Measurements from ENCODE around the gene MUC20. TPM values are rescaled to one million over a fixed set of nuclear protein-coding genes. Genes with fewer than 3 reads are reported as not detected.

The MUC20 gene
- total and polyA plus RNA-seq, 3 donors from 2014 or later, result 10.3 to 16.2 (median 13.8) TPM

DNA sequence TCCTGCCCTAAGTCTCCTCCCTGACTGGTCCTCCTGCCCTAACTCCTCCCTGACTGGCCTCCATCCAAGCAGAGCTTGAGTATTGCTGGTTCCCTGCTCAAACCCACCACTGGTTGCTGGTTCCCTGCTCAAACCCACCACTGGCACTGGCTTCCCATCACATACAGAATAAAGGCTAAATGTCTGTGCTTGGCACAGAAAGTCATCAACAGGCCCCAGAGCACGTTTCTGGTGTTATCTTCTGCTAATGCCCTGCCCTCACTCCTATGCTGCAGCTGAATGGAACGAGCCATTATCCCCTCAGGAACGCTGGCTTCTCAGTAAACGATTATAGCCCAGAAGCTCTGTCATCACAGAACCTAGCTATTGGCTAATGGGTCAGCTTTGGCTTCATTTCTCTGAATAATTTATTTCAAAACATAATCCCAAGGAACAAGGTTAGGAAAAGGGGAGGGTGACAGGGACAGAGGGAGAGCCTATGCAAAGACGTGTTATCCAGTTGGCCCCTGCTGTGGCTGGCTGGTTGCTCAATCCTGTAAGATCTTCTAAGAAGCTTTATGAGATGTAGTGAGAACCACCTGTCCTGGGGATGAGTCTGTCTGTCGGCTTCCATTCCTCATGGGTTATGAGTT is 6.3 kb upstream of the MUC20 start:
- no peaks in the 10 kb centered on the region for H3K4me1 ChIP-seq
- no peak for DNase-seq
- no peaks in the 10 kb centered on the region for H3K27me3 ChIP-seq
- TF ChIP-seq POLR2A (IDR thresholded peaks at IDR 0.05), result no peak
- TF ChIP-seq, protein P1, sequence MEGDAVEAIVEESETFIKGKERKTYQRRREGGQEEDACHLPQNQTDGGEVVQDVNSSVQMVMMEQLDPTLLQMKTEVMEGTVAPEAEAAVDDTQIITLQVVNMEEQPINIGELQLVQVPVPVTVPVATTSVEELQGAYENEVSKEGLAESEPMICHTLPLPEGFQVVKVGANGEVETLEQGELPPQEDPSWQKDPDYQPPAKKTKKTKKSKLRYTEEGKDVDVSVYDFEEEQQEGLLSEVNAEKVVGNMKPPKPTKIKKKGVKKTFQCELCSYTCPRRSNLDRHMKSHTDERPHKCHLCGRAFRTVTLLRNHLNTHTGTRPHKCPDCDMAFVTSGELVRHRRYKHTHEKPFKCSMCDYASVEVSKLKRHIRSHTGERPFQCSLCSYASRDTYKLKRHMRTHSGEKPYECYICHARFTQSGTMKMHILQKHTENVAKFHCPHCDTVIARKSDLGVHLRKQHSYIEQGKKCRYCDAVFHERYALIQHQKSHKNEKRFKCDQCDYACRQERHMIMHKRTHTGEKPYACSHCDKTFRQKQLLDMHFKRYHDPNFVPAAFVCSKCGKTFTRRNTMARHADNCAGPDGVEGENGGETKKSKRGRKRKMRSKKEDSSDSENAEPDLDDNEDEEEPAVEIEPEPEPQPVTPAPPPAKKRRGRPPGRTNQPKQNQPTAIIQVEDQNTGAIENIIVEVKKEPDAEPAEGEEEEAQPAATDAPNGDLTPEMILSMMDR (IDR thresholded peaks at IDR 0.05), result no peak
- no peaks in the 10 kb centered on the region for H3K9me3 ChIP-seq
- no peaks in the 10 kb centered on the region for H3K36me3 ChIP-seq (ENCODE audit: low read depth, missing control alignments)
- intact Hi-C loops (cut with DNase I; ENCODE audit: low total_unique reads), result no loop called here
- H3K27ac ChIP-seq, result no peak overlapping the region
- H3K4me3 ChIP-seq, result no peak overlapping the region
- WGBS, 2 donors, result 81 to 86% methylated on average over 6 of the region's 6 CpGs

DNA sequence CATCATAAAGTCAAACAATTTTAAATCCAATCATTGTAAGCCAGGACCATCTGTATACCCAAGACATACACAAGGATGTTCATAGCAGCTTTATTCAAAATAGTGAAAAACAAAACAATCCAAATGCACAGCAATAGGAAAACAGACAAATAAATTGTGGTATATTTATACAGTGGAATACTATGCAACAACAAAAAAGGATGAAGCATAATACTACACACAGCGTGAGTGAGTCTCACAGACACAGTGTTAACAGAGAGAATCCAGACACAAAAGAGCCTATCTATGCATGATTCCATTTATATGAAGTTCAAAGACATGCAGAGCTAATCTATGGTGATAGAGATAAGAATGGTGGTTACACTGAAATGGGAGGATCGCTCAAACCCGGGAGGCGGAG is 5.6 kb upstream of the MUC20 start:
- no peaks in the 10 kb centered on the region for H3K9me3 ChIP-seq
- H3K27ac ChIP-seq, result no peak overlapping the region
- H3K36me3 ChIP-seq (ENCODE audit: low read depth, missing control alignments), result no peaks in the 10 kb centered on the region
- DNase-seq, result no peak
- no peaks in the 10 kb centered on the region for H3K4me1 ChIP-seq
- TF ChIP-seq, protein P1 (IDR thresholded peaks at IDR 0.05), result no peak
- TF ChIP-seq POLR2A (IDR thresholded peaks at IDR 0.05), result no peak
- no peaks in the 10 kb centered on the region for H3K27me3 ChIP-seq
- 63 to 69% methylated on average over 4 of the region's 4 CpGs for WGBS, 2 donors
- H3K4me3 ChIP-seq, result no peak overlapping the region
- intact Hi-C loops (cut with DNase I; ENCODE audit: low total_unique reads), result no loop called here

DNA sequence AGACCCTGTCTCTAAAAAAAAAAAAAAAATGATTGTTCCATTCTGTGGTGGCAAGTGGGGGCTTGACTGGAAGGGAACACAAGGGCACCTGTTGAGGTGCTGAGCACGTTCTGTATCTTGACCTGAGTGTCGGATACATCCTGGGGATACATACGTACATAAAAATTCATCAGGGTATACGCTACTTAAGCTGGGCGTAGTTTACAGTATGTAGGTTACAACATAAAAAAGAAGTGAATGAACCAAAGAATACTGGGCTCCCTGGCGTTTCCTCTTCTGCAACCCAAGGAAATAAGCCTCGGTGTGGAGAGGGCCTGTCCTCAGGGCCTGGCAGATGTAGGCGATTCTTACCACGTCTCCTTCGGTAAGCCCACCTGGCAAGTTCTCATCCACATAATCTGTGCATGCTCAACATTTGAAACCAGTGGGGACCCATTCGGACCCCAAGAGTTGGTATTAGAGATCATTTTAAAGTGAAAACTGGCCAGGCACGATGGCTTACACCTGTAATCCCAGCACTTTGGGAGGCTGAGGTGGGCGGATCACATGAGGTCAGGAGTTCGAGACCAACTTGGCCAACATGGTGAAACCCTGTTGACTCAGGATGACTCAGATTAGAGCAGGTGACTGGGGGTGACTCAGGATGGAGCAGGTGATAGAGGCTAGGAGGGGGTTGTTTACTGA is 5.1 kb upstream of the MUC20 start:
- H3K27me3 ChIP-seq, result no peaks in the 10 kb centered on the region
- WGBS, 2 donors, result 83 to 85% methylated on average over 14 of the region's 14 CpGs
- intact Hi-C loops (cut with DNase I; ENCODE audit: low total_unique reads), result no loop called here

DNA sequence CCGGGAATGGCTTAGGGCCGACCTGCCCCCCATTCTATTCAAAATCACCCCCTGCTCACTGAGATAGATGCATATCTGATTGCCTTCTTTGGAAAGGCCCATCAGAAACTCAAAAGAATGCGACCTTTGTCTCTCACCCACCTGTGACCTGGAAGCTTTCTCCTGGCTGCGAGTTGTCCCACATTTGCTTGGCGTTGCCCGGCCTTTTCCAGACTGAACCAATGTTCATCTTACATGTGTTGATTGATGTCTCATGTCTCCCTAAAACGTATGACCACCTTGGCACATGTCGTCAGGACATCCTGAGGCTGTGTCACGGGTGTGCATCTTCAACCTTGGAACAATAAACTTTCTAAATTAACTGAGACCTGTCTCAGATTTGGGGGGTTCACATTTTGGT is 3.4 kb upstream of the MUC20 start:
- 78 to 86% methylated on average over 9 of the region's 9 CpGs for WGBS, 2 donors
- Histone ChIP-seq H3K36me3 (ENCODE audit: low read depth, missing control alignments) (no peaks in the 10 kb centered on the region), H3K27ac (no peak overlapping the region), H3K4me1 (no peaks in the 10 kb centered on the region), H3K9me3 (no peaks in the 10 kb centered on the region), H3K4me3 (no peak overlapping the region), H3K27me3 (no peaks in the 10 kb centered on the region)
- TF ChIP-seq, protein P1 (IDR thresholded peaks at IDR 0.05), result no peak
- TF ChIP-seq POLR2A (IDR thresholded peaks at IDR 0.05), result no peak
- intact Hi-C loops (cut with DNase I; ENCODE audit: low total_unique reads), result no loop called here
- no peak for DNase-seq

More for the DNA sequence above, 5.1 kb upstream of the MUC20 start:
- Histone ChIP-seq H3K4me3 (no peak overlapping the region), H3K27ac (no peak overlapping the region), H3K4me1 (no peaks in the 10 kb centered on the region), H3K9me3 (no peaks in the 10 kb centered on the region), H3K36me3 (ENCODE audit: low read depth, missing control alignments) (no peaks in the 10 kb centered on the region)
- DNase-seq, result no peak
- TF ChIP-seq POLR2A (IDR thresholded peaks at IDR 0.05), result no peak
- TF ChIP-seq, protein P1 (IDR thresholded peaks at IDR 0.05), result no peak

Measured in testis (tissue), 3 donors.